Measurements from ENCODE around the gene TMEM186.
"Not testable (repeated sequence)": the region's sequence is repeated elsewhere in the genome, so short reads cannot be mapped to it uniquely, and the experiment has no call there.

Gene TMEM186, protein sequence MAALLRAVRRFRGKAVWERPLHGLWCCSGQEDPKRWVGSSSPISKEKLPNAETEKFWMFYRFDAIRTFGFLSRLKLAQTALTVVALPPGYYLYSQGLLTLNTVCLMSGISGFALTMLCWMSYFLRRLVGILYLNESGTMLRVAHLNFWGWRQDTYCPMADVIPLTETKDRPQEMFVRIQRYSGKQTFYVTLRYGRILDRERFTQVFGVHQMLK

DNA sequence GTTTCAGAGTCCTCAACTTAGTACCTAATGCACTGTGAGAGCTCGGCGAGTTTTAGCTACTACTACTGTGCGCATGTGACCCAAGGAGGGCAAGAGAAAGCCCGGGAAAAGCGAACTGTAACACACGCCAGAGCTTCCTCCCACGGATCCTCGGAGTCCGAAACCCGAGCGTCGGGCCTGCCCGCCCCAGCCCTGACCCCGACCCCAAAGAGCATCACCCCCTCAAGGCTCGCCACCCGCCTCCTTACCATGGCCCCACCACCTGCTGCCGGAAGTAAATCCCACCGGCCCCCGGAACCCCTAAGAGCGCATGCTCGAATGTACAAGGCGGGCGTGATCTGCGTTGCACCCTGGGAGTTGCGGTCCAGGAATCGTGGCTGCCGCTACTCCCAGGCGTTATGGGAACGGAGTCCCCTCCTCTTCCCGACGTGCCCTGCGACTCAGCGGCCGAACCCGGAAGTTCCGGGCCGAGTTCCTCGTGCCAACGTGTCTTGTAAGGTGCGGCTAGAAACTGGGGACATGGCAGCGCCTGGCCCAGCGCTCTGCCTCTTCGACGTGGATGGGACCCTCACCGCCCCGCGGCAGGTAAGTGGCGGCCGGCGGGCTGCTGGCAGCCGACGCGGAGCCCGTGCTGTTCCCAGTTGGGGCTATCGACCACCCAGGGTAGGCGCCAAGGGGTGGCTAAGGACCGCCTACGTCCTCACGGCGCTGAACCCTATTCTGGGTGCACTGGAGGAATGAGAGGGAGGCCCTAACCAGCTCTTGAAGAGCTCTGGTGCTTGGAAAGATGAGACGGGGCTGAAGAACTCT is at the start of gene TMEM186, which contains the start of gene PMM2:
TSS of gene TMEM186 (minus strand) at position 276 of the 810 bp plus-strand sequence. CDS start at position 251, 25 bp downstream.
TSS of gene PMM2 (plus strand) at position 476 of the 810 bp plus-strand sequence. CDS start at position 520, 44 bp downstream.
- in situ Hi-C loops (cut with HindIII; ENCODE audit: low pct_ligation_motif_present, low pct_unique_long_range_greater_than_20kb, low sequenced_read_pairs) = no loop called here
- peak; percentile 99 for DNase-seq

DNA sequence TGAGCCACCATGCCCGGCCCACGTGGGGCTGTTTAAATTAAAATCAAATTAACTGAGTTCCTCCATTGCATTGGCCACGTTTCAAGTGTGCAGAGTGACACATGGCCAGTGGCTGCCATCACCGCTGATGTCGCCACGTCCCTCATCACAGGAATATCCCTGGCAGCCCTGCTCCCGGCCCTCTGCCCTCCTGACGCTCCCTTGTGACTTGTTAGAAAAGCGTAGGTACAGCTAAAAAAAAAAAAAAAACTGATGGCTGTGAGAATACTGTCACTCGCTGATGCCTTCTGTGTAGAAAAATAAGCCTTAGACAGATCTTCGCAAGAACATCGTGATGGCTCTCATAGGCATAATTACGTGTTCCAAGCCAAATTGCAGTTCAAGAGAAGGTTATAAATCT is 49.7 kb upstream of the TMEM186 start:
- DNase-seq = no peak
- in situ Hi-C loops (cut with HindIII; ENCODE audit: low pct_ligation_motif_present, low pct_unique_long_range_greater_than_20kb, low sequenced_read_pairs) = no loop called here

GRCh38 chr16:8846401-8846932 is 49.0 kb upstream of the TMEM186 start:
- no peak for DNase-seq
- in situ Hi-C loops (cut with HindIII; ENCODE audit: low pct_ligation_motif_present, low pct_unique_long_range_greater_than_20kb, low sequenced_read_pairs) = no loop called here

DNA sequence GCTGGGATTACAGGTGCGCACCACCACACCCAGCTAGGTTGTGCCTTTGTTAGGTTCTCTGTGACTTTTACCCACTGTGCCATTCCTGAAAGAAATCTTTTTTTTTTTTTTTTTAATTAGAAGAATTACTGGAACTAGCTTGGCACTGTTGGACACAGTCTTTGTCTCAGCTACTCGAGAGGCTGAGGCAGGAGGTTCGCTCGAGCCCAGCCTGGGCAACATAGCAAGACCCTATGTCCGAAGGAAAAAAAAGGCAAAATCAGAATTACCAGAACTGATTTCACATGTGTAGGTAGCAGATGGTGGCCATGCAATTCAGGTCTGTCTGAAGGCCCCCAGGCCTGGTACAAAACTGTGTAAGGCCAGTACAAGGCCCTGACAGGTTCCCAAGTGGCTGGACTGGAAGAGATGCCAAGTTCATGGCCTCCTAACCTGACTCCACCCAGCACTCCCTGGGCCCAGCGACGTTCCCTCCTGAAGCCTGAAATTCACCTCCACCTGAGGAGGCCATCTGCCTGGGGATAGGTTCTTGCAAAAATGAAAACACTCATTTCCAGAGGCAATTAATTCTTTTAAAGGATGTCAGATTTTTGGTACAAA is 48.4 kb upstream of the TMEM186 start:
- in situ Hi-C loops (cut with HindIII; ENCODE audit: low pct_ligation_motif_present, low pct_unique_long_range_greater_than_20kb, low sequenced_read_pairs) = no loop called here
- DNase-seq = no peak

GRCh38 chr16:8843296-8843695 is 45.9 kb upstream of the TMEM186 start:
- DNase-seq; in situ Hi-C loops (cut with HindIII; ENCODE audit: low pct_ligation_motif_present, low pct_unique_long_range_greater_than_20kb, low sequenced_read_pairs): not testable (repeated sequence)

GRCh38 chr16:8842016-8842415 is 44.6 kb upstream of the TMEM186 start:
- not testable (repeated sequence) for DNase-seq

GRCh38 chr16:8837594-8837993 is 40.2 kb upstream of the TMEM186 start:
- in situ Hi-C loops (cut with HindIII; ENCODE audit: low pct_ligation_motif_present, low pct_unique_long_range_greater_than_20kb, low sequenced_read_pairs); DNase-seq: not testable (repeated sequence)

More at GRCh38 chr16:8842016-8842415, 44.6 kb upstream of the TMEM186 start:
- in situ Hi-C loops (cut with HindIII; ENCODE audit: low pct_ligation_motif_present, low pct_unique_long_range_greater_than_20kb, low sequenced_read_pairs) = not testable (repeated sequence)

GRCh38 chr16:8836797-8837196 is 39.4 kb upstream of the TMEM186 start:
- DNase-seq; in situ Hi-C loops (cut with HindIII; ENCODE audit: low pct_ligation_motif_present, low pct_unique_long_range_greater_than_20kb, low sequenced_read_pairs): not testable (repeated sequence)

DNA sequence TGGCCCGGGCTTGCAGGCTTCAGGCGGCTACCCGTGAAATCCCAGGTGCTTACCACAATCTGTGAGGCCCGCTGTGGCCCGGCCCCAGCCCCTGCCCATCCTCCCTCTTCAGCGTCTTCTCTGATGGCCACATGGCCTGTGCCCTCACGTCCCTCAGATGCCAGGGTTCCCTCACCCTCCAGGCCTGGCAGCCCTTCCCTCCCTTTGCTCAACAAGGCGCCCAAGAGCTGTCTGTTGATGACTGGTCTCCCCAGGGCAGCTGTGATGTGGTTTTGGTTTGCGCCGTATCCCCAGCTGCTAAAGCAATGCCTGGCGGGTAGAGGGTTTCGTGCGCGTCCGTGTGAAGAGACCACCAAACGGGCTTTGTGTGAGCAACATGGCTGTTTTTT is 35.3 kb upstream of the TMEM186 start:
- DNase-seq = no peak
- in situ Hi-C loops (cut with HindIII; ENCODE audit: low pct_ligation_motif_present, low pct_unique_long_range_greater_than_20kb, low sequenced_read_pairs) = no loop called here

DNA sequence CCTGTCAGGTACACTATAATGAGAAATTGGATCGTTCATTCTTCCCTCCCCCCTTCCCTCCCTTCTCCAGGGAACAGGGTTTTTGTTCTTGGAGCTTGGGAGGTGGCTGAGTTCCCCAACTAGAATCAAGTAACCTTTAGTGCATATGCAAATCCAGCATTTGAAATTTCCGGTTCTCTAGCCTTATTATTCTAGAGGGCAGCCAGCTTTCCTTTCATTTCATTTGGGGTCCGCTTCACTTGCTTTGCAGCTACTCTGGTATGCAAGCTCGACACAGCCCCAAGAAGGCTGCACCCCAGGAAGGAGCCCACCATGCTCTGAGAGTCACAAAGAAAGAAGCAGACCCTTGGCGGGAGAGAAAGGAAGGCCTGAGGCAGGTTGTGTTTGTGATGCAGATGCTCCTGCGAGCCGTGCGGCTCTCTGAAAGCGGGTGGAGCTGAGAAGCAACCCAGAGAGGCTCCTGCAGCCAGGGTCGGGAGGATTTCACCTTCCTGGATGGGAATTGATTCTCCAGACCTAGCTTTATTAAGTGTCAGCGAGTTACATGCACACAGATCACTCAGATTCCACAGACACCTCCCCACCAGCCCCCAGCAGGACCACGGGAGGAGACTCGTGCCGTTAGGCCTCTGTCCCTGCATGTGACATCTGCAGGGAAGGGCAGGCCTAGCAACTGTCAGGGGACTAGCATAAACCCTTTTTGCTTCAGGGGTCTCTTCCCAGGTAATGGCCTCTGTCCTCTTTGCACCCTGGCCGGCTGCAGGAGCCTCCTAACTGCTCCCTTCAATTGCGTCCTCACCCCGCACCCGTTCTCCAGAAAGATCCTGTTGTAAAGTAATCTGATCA is 34.7 kb upstream of the TMEM186 start:
- in situ Hi-C loops (cut with HindIII; ENCODE audit: low pct_ligation_motif_present, low pct_unique_long_range_greater_than_20kb, low sequenced_read_pairs) = no loop called here
- DNase-seq = no peak

DNA sequence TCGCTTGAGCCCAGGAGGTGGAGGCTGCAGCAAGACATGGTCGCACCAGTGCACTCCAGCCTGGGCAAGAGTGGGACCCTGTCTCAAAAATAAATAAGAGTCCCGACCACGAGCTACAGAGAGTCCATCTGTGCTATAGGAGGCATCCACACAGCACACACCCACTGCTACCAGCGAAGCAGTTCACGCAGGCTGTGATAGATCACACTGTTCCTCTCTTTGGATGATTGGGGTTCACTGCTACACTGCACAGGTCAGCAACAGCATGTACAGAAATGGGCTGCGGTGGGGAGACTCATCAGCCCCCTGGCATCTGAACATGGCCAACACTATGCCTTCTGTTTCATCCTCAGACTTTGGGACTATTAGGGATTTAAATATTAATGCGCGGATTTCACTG is 34.0 kb upstream of the TMEM186 start:
- DNase-seq = no peak
- in situ Hi-C loops (cut with HindIII; ENCODE audit: low pct_ligation_motif_present, low pct_unique_long_range_greater_than_20kb, low sequenced_read_pairs) = no loop called here

DNA sequence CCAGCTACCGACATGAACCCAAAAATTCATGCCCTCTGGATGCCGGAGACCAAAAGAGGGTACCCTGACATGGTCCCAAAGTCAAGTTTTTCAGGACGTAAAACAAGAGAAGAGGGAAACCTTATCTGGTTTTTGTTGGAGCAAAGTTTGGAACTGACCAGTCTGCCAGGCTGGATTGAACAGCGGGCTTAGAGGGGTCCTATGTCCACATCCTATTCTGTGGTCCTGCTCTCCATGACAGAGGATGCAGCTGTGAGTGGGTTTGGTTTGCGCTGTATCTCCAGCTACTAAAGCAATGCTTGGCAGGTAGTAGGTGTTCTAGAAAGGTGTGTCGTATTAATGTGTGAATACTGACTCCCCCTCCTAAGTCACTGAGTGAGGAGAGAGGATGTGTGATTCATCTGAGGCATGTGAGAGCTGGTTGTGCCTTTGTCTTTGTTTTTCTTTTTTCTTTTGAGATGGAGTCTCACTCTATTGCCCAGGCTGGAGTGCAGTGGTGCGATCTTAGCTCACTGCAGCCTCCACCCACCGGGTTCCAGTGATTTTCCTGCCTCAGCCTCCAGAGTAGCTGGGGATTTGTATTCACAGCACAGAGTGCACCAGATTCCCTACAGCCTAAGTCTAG is 31.2 kb upstream of the TMEM186 start:
- DNase-seq = no peak
- in situ Hi-C loops (cut with HindIII; ENCODE audit: low pct_ligation_motif_present, low pct_unique_long_range_greater_than_20kb, low sequenced_read_pairs) = no loop called here

- in situ Hi-C loops (cut with HindIII; ENCODE audit: low pct_ligation_motif_present, low pct_unique_long_range_greater_than_20kb, low sequenced_read_pairs) = no loop called here
- no peak for DNase-seq
Observed at GRCh38 chr16:8826278-8826879, 28.9 kb upstream of the TMEM186 start.

GRCh38 chr16:8822403-8822802 is 25.0 kb upstream of the TMEM186 start:
- in situ Hi-C loops (cut with HindIII; ENCODE audit: low pct_ligation_motif_present, low pct_unique_long_range_greater_than_20kb, low sequenced_read_pairs) = no loop called here
- DNase-seq = no peak

GRCh38 chr16:8819411-8820034 is 22.1 kb upstream of the TMEM186 start:
- in situ Hi-C loops (cut with HindIII; ENCODE audit: low pct_ligation_motif_present, low pct_unique_long_range_greater_than_20kb, low sequenced_read_pairs) = no loop called here
- no peak for DNase-seq

DNA sequence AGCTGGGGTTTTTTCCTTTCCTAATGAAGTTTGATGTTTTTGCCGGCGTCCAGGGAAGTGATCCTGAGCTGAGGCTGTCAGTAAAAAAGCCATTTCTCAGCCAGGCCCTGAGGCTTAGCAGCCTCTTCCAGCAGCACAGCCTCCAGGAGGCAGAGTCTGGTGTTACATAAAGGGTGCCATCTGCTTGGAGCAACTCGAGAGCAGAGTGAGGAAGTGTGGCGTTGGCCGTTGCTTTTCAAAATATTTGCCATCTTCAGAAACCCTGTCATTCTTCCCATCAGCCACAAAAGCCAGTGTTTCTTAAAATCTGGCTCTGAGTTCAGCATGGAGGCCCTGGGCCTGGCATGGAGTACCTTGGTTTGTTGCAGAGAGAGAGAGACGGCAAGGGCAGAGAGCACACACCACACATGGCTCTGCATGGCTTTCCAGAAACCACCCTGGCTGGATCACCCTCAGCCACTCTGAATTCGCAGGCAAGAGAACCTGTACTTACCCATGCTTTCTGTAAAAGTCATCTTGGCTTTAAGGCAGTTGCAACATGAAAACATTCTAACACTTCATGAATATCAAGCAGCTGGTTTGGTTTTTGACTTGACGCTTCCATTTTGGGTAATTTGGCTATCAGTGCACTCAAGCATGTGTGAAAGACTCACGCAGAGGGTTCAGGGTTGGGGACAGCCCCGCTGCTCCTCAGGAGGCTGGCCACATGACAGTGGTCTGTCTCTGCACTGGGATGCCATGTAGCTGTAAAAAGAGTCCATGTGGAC is 21.2 kb upstream of the TMEM186 start:
- no peak for DNase-seq
- in situ Hi-C loops (cut with HindIII; ENCODE audit: low pct_ligation_motif_present, low pct_unique_long_range_greater_than_20kb, low sequenced_read_pairs) = no loop called here

Measured in ACHN (cell line).